Panc1 (cell line): ENCODE results near the gene SLFN5.

Source experiments
- CTCF ChIP-seq: fragments of 450-650 bp; IDR thresholded peaks from 2 replicates; pipeline ENCODE4 v1.5.1; 2017; ENCODE audit warnings: mild to moderate bottlenecking
- POLR2AphosphoS5 ChIP-seq: IDR thresholded peaks from 2 replicates; pipeline ENCODE4 v1.6.1; 2012; ENCODE audit warnings: mild to moderate bottlenecking, low read depth, low read length, moderate library complexity
- REST ChIP-seq, 2 experiments: IDR thresholded peaks; 2 replicates each; pipeline ENCODE4 v1.6.1; 2011 to 2012; ENCODE audit warnings: low read depth in 2 of 2, control low read depth in 1 of 2, low read length in 1 of 2, mild to moderate bottlenecking in 1 of 2, moderate library complexity in 1 of 2; ENCODE audit not compliant: insufficient read depth in 1 of 2

GRCh38 chr17:35240861-35241260, 2.0 kb upstream of the SLFN5 start:
- TF ChIP-seq CTCF (no peak), POLR2AphosphoS5 (no peak), REST (IDR thresholded peaks at IDR 0.05; ENCODE audit: insufficient read depth in 1 of 2, low read depth in 2 of 2, low read length in 1 of 2) (no peak)
